8988T (cell line): ENCODE measurements around the gene SLC25A25.
A peak's percentile ranks its signal among the peaks of the same experiment; 100 is the strongest.
"Not testable (repeated sequence)": the region's sequence is repeated elsewhere in the genome, so short reads cannot be mapped to it uniquely, and the experiment has no call there.

ENCODE experiments used
- DNase-seq: peaks from one replicate; pipeline ENCODE4 v3.0.0; 2011

Gene SLC25A25

GRCh38 chr9:128098297-128099230, 30.5 kb downstream of the SLC25A25 start:
- peak; percentile 75 for DNase-seq

- no peak for DNase-seq
Measured at GRCh38 chr9:128099231-128099931, 31.3 kb downstream of the SLC25A25 start.

GRCh38 chr9:128099932-128100491, 32.0 kb downstream of the SLC25A25 start:
- DNase-seq, result no peak

GRCh38 chr9:128100581-128100980, 32.5 kb downstream of the SLC25A25 start:
- no peak for DNase-seq

GRCh38 chr9:128101231-128101661, 33.2 kb downstream of the SLC25A25 start:
- DNase-seq, result no peak

- DNase-seq, result no peak
Measured at GRCh38 chr9:128101690-128102089, 33.7 kb downstream of the SLC25A25 start.

GRCh38 chr9:128102196-128102595, 34.2 kb downstream of the SLC25A25 start:
- DNase-seq, result no peak

GRCh38 chr9:128102861-128103588, 35.0 kb downstream of the SLC25A25 start:
- DNase-seq, result no peak

GRCh38 chr9:128103589-128103962, 35.5 kb downstream of the SLC25A25 start:
- DNase-seq, result no peak

- no peak for DNase-seq
Measured at GRCh38 chr9:128104171-128104618, 36.2 kb downstream of the SLC25A25 start.

GRCh38 chr9:128105538-128106175, 37.6 kb downstream of the SLC25A25 start:
- DNase-seq, result no peak

- no peak for DNase-seq
Measured at GRCh38 chr9:128106181-128106939, 38.3 kb downstream of the SLC25A25 start.

GRCh38 chr9:128106940-128107467, 39.0 kb downstream of the SLC25A25 start:
- no peak for DNase-seq

- DNase-seq, result no peak
Measured at GRCh38 chr9:128107468-128108268, 39.6 kb downstream of the SLC25A25 start.

GRCh38 chr9:128108269-128109049, 40.4 kb downstream of the SLC25A25 start:
- no peak for DNase-seq

- no peak for DNase-seq
Measured at GRCh38 chr9:128109050-128109709, 41.1 kb downstream of the SLC25A25 start.

- not testable (repeated sequence) for DNase-seq
Measured at GRCh38 chr9:128111726-128112125, 43.7 kb downstream of the SLC25A25 start.

GRCh38 chr9:128113526-128114325, 45.7 kb downstream of the SLC25A25 start:
- no peak for DNase-seq
